GM19328 (cell line): Measurements from ENCODE around the gene PMEPA1.

Experiments
- ATAC-seq: cut with Tn5 transposase; IDR thresholded peaks from one replicate; pipeline ENCODE4 v1.9.1; 2021; ENCODE audit warnings: mild to moderate bottlenecking, moderate library complexity; ENCODE audit not compliant: unreplicated experiment

PMEPA1 gene

DNA sequence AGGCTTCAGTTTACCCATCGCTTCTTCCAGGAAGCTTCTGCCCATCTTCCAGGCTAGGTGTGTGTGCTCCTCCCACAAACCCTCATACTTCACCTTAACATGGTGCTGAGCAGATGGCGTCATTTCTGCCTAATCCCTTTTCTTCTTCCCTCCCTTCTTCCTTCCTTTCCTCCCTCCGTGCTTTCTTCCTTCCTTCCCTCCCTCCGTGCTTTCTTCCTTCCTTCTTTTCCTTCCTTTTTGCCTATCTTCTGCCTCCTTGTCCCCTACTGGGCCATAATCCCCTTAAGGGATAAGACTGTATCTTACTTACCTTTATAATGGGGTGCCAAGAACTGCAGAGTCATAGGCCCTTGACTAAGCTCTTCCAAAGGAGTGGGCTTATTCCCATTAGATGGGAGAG, 27.5 kb upstream of the PMEPA1 start:
- no peak for ATAC-seq

GRCh38 chr20:57736738-57737347, 27.0 kb upstream of the PMEPA1 start:
- ATAC-seq: no peak

- ATAC-seq: no peak
These were observed 26.3 kb upstream of the PMEPA1 start for GRCh38 chr20:57735831-57736737.

DNA sequence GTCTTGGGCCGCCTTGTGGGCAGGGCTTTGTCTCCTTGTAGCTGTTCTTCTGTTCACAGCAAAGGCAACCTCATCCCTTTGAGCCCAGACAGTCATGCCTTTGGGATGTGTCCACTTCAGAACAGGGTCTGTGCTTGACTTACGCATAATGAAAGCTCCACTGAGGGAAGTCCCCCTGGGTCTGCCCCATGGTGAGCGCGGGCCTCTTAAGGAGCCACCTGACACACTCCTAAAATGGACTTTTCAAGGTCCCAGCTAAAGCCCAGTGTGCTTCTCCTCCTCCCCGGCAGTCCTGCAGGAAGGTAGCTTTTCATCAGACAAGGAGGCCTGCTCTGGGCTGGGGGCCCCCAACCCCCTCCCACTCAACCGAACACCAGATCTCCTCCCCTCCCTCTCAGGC, 24.9 kb upstream of the PMEPA1 start:
- ATAC-seq: no peak

GRCh38 chr20:57732226-57732625, 22.4 kb upstream of the PMEPA1 start:
- ATAC-seq: no peak

DNA sequence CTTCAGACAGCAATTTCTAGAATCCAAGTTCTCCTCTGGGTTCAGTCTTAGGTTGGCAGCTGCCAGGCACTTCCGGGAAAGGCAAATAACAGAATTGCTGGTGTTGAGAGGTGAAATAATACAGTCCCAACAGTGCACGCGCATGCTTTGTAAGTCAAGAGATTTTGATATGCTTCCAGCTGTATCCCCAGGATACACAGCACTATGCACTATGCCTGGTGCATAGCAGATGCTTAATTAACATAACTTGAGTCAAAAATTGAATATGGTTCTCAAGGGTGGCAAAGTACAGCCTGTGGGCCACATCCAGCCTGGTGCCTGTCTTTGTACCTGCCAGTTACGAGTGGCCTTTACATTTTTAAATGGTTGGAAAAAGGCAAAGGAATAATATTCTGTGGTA, 18.9 kb upstream of the PMEPA1 start:
- ATAC-seq: no peak

GRCh38 chr20:57727863-57728262, 18.0 kb upstream of the PMEPA1 start:
- no peak for ATAC-seq

GRCh38 chr20:57725636-57726035, 15.8 kb upstream of the PMEPA1 start:
- no peak for ATAC-seq

- no peak for ATAC-seq
These were observed 15.0 kb upstream of the PMEPA1 start for GRCh38 chr20:57724610-57725405.

- ATAC-seq: no peak
These were observed 14.0 kb upstream of the PMEPA1 start for GRCh38 chr20:57723816-57724215.

DNA sequence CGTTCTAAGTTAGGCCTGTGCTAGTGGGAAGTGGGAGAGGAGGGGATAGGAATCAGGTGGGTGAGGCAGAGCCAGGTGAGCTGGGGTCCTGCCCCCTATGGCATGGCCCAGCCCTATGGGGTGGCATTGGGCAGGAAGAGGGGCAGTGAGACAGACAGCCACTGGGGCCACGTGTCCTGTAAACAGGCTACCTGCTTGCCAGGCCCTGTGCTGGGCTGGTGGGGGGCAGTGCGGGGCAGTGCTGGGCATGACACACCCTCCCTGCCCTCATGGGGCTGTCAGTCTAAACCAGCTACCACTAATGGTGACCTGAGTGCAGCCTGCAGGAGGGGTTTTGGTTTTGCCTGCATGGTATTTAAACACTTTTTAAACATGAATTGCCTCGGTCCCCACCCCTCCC, 10.1 kb upstream of the PMEPA1 start:
- ATAC-seq: no peak

DNA sequence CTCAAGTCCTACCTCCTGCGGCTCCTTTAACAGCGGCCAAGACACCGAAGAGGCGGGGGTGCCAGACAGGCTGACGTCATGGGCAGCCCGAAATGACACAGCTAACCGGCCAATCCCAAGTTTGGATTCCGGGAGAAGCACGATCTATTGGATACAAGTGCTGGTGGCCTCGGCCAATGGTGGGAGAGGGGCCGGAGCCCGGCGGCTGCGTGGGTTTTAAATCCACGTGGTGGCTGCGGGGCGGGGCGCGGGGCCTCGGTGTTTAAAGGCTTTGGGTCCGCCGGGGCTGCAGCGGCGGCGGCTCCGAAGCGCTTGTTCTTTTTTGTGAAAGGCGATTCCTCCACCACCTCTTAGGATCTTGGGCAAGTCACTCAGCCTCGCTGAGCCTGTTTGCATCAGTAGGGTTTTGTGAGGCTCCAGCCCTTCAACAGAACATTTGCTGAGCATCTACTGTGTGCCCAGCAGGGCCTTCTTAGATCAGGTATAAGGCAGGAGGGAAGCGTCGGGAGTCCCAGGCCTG, 8.7 kb upstream of the PMEPA1 start:
- ATAC-seq: peak; percentile 94

GRCh38 chr20:57717797-57718196, 8.0 kb upstream of the PMEPA1 start:
- ATAC-seq: no peak

GRCh38 chr20:57716901-57717300, 7.1 kb upstream of the PMEPA1 start:
- ATAC-seq: no peak

DNA sequence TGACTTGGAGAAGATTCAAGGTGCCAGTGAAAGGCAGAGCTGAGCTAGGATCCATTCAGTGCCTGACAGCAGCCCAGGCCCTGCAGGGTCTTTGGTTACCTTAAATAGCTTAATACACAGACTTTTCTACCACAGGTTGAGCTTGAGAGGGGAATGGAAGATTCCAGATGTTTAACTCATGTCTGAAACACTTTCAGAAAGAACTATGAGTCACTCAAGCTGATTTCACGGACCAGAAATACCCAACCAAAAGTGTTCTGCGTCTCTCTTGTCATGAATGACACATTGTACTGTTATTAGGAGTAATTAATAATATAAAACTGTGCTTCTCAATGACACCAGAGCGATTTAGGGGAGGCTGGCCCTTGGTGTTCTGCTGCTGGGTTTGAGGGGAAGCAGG, 6.4 kb upstream of the PMEPA1 start:
- no peak for ATAC-seq

DNA sequence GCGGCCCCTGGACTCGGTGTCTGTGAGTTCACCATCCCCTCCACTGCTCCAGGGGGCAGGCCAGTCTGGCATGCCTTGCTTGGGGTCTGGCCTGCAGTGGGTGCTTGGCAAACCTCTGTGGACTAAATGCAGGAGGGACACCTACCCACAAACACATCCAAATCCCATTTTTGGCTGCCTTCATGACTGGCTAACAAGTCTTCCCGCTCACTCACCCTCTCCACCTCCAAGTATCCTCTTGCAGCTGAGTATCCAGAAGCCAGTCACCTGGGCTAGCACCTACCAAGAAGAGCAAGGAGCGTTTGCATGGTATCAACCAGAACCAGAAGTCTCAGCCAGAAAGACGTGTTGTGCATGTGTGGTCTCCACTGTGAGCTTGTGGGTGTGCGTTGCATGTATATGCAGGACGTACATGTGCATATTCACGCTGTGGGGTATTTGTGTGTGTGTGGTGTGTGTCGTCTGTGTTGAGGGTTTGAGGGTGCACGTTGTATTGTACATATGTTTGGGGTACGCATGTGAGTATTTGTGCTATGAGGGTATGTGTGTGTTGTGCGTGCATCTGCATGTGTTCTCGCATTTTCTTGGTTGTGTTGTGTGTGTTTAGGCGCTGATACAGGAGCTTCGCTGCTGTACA, 5.6 kb upstream of the PMEPA1 start:
- no peak for ATAC-seq

GRCh38 chr20:57714409-57715267, 4.8 kb upstream of the PMEPA1 start:
- ATAC-seq: no peak

- no peak for ATAC-seq
These were observed 4.1 kb upstream of the PMEPA1 start for GRCh38 chr20:57713951-57714350.

- no peak for ATAC-seq
These were observed 3.7 kb upstream of the PMEPA1 start for GRCh38 chr20:57713505-57713903.
